Activated naive CD8-positive, alpha-beta T cell treated with anti-CD3 and anti-CD28 coated beads, Interleukin-2, amount 10 ng/mL, durations not matched to agents 7 days and 5 days (primary cell): Measurements from ENCODE around the gene RPL22. TPM values are rescaled to one million over a fixed set of nuclear protein-coding genes. Genes with fewer than 3 reads are reported as not detected.

Source experiments
- ATAC-seq: fragments of 150-1000 bp; cut with Tn5 transposase; one replicate; pipeline ENCODE4 v1.10.0; 2021; ENCODE audit warnings: low read depth, moderate library complexity
- POLR2A ChIA-PET: fragments of 350-600 bp; sonication (Branson Sonifier 250); formaldehyde crosslinking; loops from one replicate; lab custom pipeline; 2021; ENCODE audit warnings: antibody characterized with exemption; lab: Charles Lee
- DNase-seq: peaks from one replicate; pipeline ENCODE4 v3.0.0; 2021
- H3K27ac Mint-ChIP-seq: one replicate; pipeline ENCODE4 v1.8.0; 2022; ENCODE audit warnings: mild to moderate bottlenecking, mixed read lengths
- H3K27me3 Mint-ChIP-seq: one replicate; pipeline ENCODE4 v1.8.0; 2022; ENCODE audit warnings: mild to moderate bottlenecking, moderate library complexity, mixed read lengths
- H3K36me3 Mint-ChIP-seq: one replicate; pipeline ENCODE4 v1.8.0; 2021; ENCODE audit warnings: mild to moderate bottlenecking, mixed read lengths
- H3K4me1 Mint-ChIP-seq: one replicate; pipeline ENCODE4 v1.8.0; 2021; ENCODE audit warnings: mixed read lengths
- H3K4me3 Mint-ChIP-seq: one replicate; pipeline ENCODE4 v1.8.0; 2022; ENCODE audit warnings: mild to moderate bottlenecking, moderate library complexity, mixed read lengths
- H3K9me3 Mint-ChIP-seq: one replicate; pipeline ENCODE4 v1.8.0; 2021; ENCODE audit warnings: mixed read lengths
- total RNA-seq, 2 experiments: library from RNA; stranded (reverse); gene quantifications; one replicate each; pipeline ENCODE4 v1.2.3, GENCODE V29; 2021

Gene RPL22
- total RNA-seq, 2 experiments from 2014 or later, result 309 to 343 TPM

DNA sequence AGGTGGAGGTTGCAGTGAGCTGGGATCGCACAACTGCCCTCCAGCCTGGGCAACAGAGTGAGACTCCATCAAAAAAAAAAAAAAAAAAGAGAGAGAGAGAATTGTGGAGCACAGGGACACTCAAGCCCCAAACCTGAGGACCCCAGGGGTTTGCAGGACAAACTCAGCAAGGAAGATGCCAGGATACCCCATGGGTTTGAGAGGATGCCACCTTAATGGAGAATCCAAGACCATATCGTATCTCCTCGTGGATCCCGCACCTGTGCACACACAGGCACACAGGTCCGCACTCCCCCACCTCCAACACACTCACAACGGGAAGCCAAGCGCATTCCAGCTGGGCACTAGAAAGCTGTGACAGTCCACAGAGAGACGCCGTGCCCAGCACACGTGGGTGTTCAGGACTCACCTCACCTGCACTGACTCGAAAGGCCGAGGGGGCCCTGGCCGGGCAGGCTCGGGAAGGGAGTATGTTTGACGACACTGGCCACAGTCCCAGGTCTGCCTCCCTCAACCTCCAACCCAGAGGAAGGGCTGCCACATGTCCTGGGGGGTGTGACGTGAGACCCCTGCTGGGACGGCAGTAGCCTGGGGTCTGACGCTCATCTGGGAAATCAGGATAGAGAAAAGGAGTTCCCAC is 30.3 kb downstream of the RPL22 start:
- POLR2A ChIA-PET, result no interaction called here
- Mint-ChIP-seq H3K9me3 (no peaks in the 10 kb centered on the region), H3K36me3 (no peaks in the 10 kb centered on the region), H3K4me1 (no peaks in the 10 kb centered on the region), H3K4me3 (no peak overlapping the region), H3K27ac (no peak overlapping the region), H3K27me3 (peaks cover 8% of the 10 kb centered on the region)
- DNase-seq (no peak), ATAC-seq (no peak)

DNA sequence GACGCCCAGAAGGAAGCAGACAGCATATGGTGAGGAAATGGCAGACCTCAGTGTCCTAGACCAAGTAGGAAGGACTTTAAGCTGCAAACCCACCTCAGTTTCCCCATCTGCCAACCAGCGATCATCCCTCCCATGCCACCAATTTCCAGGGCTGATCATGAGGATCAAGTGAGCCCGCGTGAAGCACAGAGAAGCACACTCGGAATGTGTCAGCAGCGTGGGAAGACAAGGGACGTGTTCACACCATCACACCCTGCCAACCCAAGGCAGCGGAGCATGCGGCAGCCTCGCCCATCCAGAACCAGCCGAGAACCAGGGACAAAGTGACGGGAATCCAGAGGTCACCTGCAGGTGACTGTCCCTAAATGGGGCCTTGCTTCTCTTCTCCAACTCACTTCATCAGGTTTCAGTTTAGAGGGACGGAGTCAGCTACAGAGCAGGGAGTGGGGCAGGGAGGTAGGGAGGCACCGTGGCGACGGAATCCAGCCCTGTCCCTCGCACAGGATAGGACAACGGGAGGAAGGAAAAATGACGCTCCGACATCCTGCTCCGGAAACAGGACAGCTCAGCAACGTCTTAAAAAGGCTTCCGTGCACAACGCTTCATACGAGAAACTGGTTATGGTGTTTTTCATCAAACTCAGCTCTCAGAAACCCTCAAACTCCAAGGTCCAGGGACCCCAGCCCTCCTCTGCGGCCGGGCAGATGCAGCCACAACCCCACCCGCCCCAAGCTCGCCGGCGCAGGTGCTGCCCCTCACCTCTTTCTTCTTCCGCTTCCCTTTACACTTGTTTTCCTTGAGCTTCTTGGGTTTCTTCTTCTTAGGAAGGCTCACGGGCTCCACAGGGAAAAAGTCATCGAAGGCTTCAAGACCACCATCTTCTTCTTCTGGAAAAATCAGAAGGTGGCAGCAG is 31.7 kb downstream of the RPL22 start:
- no peaks in the 10 kb centered on the region for H3K9me3 Mint-ChIP-seq
- no peaks in the 10 kb centered on the region for H3K36me3 Mint-ChIP-seq
- H3K4me3 Mint-ChIP-seq, result no peak overlapping the region
- no peak for ATAC-seq
- DNase-seq, result no peak
- H3K4me1 Mint-ChIP-seq, result no peaks in the 10 kb centered on the region
- POLR2A ChIA-PET, result no interaction called here
- no peak overlapping the region for H3K27ac Mint-ChIP-seq
- H3K27me3 Mint-ChIP-seq, result peaks cover 8% of the 10 kb centered on the region

DNA sequence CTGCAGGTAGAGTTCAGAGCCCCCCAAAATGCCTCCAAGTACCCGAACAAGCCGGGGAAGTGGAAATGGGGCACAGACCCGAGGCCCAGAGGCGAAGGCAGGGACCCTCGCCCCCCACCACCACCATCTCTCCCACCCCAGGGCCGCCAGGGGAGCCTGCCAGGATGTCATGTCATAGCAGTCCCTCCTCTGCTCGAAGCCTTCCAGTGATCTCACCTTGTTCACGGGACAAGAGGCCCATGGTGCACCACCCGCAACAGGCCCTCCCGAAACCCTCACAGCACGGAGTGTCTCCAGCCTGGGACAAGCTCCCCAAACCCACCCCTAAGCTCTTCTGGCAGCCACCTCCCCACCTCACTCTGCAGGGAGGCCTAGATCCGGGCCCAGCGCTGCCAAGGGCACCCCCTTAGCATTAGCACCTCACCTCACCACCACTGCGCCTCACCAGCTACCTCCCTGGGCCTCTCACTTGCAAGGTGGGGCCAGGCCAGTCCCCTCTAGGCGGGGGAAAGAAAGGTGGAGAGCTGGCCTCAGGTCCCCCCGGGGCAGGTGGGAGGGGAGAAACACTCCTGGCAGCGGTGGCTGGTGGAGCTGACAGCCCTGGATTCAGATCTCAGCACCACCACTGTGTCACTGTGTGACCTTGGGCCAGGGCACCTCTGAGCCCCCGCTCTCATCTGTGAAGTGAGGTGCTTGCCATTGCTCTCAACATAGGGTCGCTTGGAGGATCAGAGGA is 32.6 kb downstream of the RPL22 start:
- Mint-ChIP-seq H3K27me3 (peaks cover 11% of the 10 kb centered on the region), H3K9me3 (no peaks in the 10 kb centered on the region), H3K27ac (no peak overlapping the region), H3K4me1 (no peaks in the 10 kb centered on the region), H3K36me3 (no peaks in the 10 kb centered on the region), H3K4me3 (no peak overlapping the region)
- POLR2A ChIA-PET, result no interaction called here
- no peak for DNase-seq
- ATAC-seq, result no peak

DNA sequence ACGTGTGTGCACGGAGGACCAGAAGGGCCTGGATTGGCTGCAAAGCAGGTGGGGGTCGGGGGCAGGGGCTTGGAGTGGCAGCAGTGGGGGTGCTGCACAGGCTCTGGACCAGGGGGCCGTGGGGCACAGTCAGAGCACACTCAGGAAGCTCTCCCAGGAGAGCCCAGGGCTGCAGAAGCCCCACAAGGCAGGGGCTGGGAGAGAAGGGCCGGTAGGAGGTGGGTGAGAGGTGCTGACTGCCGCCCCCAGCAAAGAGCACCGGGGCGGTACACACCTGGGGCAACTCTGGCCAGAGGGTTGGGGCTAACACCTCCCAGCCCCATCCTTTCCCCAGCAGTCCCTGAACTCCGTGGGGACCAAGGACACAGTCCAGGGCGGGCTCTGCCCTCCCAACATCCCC is 33.2 kb downstream of the RPL22 start:
- H3K9me3 Mint-ChIP-seq, result no peaks in the 10 kb centered on the region
- no peaks in the 10 kb centered on the region for H3K36me3 Mint-ChIP-seq
- H3K4me3 Mint-ChIP-seq, result no peak overlapping the region
- H3K4me1 Mint-ChIP-seq, result no peaks in the 10 kb centered on the region
- DNase-seq (no peak), ATAC-seq (no peak)
- H3K27ac Mint-ChIP-seq, result no peak overlapping the region
- POLR2A ChIA-PET, result no interaction called here
- H3K27me3 Mint-ChIP-seq, result peaks cover 7% of the 10 kb centered on the region

DNA sequence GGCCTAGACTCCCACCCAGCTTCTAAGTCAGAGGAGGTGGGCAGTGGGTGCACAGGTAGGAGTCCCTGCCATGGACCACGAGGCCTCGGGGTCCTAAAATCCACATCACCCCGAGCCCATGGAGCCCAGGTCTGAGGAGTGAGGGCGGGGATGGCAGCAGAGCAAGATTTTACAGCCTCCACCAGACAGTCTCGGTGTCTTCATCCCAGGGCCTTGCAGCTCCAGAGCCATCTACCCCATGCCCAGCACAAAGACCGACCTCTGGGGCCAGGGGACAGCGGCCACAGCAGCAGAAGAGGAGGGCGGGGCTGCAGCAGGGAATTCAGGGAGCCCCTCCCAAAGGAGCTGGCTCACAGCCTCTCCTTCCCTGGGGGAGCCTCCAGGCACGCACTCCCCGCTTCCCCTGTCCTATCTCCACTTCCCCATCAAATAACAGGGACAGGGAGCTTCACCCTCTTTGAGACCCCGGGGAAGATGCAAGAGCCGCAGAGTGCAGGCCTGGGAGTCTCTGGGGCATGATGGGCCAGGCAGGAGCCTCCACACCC is 33.9 kb downstream of the RPL22 start:
- no peak for DNase-seq
- Mint-ChIP-seq H3K36me3 (no peaks in the 10 kb centered on the region), H3K4me1 (no peaks in the 10 kb centered on the region), H3K27ac (no peak overlapping the region), H3K9me3 (no peaks in the 10 kb centered on the region), H3K4me3 (no peak overlapping the region), H3K27me3 (peaks cover 9% of the 10 kb centered on the region)
- POLR2A ChIA-PET, result no interaction called here
- no peak for ATAC-seq

DNA sequence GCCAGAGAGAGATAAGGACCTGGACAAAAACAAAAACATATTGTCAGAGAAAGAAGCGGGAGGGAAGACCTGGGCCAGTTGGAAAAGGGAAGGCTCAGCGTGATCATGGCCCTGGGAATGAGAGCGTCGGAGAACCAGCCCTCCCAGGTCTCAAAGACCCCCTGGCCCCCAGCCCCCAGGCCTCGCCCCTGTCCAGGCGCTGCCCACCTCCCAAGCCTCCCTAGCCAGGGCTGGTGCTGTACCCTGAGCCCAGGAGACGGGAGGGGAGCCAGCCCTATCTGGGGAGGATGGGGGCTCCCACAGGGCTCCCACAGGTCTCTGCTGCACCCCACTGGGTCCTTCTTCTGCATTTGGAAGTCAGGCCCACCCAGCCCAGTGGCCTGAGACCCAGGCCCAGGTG is 34.4 kb downstream of the RPL22 start:
- no peak for DNase-seq
- H3K27ac Mint-ChIP-seq, result no peak overlapping the region
- POLR2A ChIA-PET, result no interaction called here
- no peaks in the 10 kb centered on the region for H3K36me3 Mint-ChIP-seq
- no peaks in the 10 kb centered on the region for H3K9me3 Mint-ChIP-seq
- no peak for ATAC-seq
- H3K4me1 Mint-ChIP-seq, result no peaks in the 10 kb centered on the region
- H3K4me3 Mint-ChIP-seq, result no peak overlapping the region
- peaks cover 9% of the 10 kb centered on the region for H3K27me3 Mint-ChIP-seq

DNA sequence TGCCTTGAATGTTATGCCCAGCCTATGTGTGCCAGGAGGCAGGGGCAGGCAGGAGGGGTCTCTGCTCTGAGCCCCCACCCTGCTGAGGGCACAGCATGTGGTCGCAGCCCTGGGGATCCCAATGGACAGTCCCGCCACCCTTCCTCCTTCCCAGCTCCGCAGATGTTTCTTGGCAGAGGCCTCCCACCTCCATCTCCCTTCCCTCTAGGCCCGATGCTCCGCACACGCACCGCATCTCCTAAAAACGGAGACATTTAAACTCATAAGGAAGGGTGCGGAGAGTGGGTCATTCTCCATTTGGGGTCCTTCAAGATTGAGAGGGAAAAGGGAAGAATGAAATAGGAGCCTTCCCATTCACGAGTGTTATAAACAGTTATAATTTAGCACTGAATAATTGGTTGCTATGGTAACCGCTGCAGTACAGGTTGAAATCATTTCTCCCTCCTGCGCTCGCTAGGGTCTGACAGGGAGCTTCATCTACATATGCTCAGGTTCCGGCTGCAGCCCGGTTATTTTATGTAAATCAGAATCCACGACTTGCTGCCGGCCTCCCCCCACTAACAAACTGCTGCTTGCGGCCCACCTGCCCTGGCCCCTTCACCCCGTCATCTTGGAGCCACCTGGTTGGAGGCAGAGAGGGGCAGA is 35.3 kb downstream of the RPL22 start:
- H3K36me3 Mint-ChIP-seq, result no peaks in the 10 kb centered on the region
- DNase-seq (no peak), ATAC-seq (no peak)
- no peaks in the 10 kb centered on the region for H3K9me3 Mint-ChIP-seq
- no peak overlapping the region for H3K4me3 Mint-ChIP-seq
- peaks cover 9% of the 10 kb centered on the region for H3K27me3 Mint-ChIP-seq
- H3K27ac Mint-ChIP-seq, result no peak overlapping the region
- POLR2A ChIA-PET, result no interaction called here
- H3K4me1 Mint-ChIP-seq, result no peaks in the 10 kb centered on the region

DNA sequence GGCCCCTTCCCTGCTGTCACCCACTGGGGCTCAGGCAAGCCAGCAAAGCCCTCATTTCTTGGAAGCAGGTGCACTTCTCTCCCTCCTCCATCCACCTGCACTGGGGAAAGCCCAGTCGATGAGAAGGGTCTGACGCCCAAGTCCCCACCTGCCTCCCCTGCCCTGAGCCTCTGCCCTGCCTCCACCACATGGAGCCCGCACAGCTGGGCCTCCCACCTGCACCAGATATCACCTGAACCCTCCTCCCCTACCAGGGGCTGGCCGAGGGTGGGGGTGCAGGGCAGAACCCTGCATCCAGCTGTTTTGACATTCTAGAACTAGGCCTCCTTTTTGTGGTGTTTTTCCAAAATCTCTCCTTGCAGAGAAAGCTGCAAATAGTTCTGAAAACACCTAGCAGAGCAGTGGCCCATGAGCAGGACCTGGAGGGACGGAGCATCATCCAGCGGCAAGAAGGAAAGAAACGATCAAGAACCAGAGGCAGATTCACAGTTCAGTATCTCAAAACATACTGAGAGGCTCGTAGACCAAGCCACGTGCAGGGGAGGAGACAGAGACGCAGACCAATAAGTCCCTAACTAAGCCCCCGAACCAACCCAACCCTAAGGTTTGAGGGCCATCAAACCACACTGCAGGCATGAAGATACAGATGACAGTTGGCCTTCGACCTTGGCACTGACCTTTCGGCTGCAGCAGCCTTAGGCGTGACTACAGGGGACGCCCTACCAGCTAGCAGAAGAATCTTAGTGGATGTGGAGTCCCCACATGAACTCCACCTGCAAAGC is 36.0 kb downstream of the RPL22 start:
- Mint-ChIP-seq H3K27me3 (peaks cover 5% of the 10 kb centered on the region), H3K4me3 (no peak overlapping the region), H3K9me3 (no peaks in the 10 kb centered on the region), H3K36me3 (no peaks in the 10 kb centered on the region), H3K4me1 (no peaks in the 10 kb centered on the region), H3K27ac (no peak overlapping the region)
- ATAC-seq (no peak), DNase-seq (no peak)
- POLR2A ChIA-PET, result no interaction called here

DNA sequence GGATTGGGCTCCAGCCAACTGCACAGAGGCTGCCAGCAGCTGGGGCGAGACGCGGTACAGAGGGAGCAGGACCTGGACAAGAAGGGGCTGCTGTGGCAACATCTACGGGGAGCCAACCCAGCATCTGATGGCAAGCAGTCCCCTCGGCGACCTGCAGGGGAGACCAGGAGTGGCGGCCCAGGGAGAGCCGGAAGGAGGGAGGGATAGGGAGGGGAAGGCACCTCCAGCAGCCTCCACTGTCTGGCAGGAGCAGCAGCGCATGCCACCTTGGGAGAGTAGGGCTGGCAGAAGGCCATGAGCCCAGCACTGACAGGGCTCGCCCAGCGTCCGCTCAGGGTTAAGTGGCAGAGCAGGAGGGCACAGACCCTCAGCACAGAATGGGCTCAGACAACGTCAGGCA is 36.6 kb downstream of the RPL22 start:
- no peak overlapping the region for H3K4me3 Mint-ChIP-seq
- peaks cover 5% of the 10 kb centered on the region for H3K27me3 Mint-ChIP-seq
- no peak overlapping the region for H3K27ac Mint-ChIP-seq
- no peaks in the 10 kb centered on the region for H3K4me1 Mint-ChIP-seq
- DNase-seq, result no peak
- H3K9me3 Mint-ChIP-seq, result no peaks in the 10 kb centered on the region
- POLR2A ChIA-PET, result no interaction called here
- H3K36me3 Mint-ChIP-seq, result no peaks in the 10 kb centered on the region
- ATAC-seq, result no peak

DNA sequence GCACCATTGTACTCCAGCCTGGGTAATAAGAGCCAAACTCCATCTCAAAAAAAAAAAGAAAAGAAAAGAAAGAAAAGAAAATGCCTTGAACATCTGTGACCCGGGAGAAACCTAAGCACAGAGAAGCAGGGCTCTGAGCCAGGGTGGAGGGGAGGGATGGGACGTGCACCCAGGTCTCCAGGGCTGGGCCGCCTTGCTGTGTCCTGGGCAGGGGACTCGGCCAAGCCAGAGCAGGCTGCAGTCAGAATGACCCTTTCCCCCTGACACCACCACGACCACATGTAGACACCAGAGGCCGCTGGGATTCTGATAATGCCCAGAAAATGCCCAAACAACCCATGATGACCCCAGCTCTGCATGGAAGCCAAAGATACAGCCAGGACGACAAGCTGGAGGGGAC is 37.1 kb downstream of the RPL22 start:
- no peak overlapping the region for H3K4me3 Mint-ChIP-seq
- ATAC-seq, result no peak
- H3K36me3 Mint-ChIP-seq, result no peaks in the 10 kb centered on the region
- DNase-seq, result no peak
- no peaks in the 10 kb centered on the region for H3K4me1 Mint-ChIP-seq
- no peaks in the 10 kb centered on the region for H3K9me3 Mint-ChIP-seq
- POLR2A ChIA-PET, result no interaction called here
- peaks cover 5% of the 10 kb centered on the region for H3K27me3 Mint-ChIP-seq
- H3K27ac Mint-ChIP-seq, result no peak overlapping the region

DNA sequence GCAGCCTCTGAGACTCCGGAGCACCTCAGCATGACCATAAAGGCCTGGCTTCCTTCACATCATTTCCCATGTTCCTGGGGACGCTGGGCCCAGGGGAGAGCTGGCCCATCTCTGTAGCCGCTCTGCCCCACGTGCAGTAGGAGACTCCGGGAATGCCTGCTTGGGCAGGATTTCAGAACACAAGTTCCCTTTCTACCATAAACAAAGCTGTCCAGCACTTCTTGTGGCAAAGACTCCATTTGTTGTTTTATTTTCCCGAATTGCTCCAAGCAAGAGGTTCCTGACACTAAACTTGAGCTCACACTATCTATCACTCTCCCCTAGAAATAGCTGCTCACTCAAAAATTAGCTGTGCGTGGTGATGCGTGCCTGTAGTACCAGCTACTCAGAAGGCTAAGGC is 41.2 kb downstream of the RPL22 start:
- ATAC-seq (no peak), DNase-seq (no peak)
- Mint-ChIP-seq H3K4me3 (no peak overlapping the region), H3K36me3 (no peaks in the 10 kb centered on the region), H3K4me1 (peaks cover 2% of the 10 kb centered on the region), H3K27ac (no peak overlapping the region), H3K9me3 (no peaks in the 10 kb centered on the region), H3K27me3 (peaks cover 5% of the 10 kb centered on the region)
- POLR2A ChIA-PET, result no interaction called here

DNA sequence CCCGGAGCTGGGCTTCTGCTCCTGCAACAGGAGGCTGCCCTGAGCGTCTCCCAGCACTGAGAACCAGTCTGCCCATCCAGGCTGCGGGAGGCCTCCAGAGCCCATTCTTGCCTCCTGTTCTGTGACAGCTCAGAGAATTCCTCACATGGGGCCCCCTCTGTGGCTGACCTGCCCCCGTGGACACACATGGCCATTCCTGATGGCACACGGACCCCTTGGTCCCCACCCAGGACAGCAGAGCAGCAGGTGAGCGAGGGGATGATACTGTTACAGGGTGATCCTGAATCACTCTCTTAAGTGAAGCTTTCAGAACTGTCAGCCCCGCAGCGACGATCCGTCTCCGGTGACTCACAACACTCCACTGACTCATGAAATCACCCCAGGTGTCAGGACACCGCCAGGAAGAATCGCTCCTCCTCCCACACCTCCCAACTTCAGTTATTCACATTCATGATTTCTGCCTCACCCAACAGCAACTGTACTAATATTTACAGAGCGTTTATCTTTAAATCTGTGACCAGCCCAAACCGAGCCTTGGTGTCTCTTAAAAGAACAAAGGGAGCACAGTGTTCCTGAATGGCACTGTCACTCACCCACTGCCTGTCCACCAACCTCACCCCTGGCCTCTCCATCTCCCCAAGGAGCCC is 41.7 kb downstream of the RPL22 start:
- ATAC-seq, result no peak
- Mint-ChIP-seq H3K9me3 (no peaks in the 10 kb centered on the region), H3K4me1 (peaks cover 2% of the 10 kb centered on the region), H3K27me3 (peaks cover 5% of the 10 kb centered on the region), H3K27ac (no peak overlapping the region), H3K4me3 (no peak overlapping the region), H3K36me3 (no peaks in the 10 kb centered on the region)
- no peak for DNase-seq
- POLR2A ChIA-PET, result no interaction called here
